Measurements from ENCODE around the gene NRBP1. TPM values are rescaled to one million over a fixed set of nuclear protein-coding genes. Genes with fewer than 3 reads are reported as not detected.

Gene NRBP1
- total RNA-seq: 96.9 and 112 TPM in 2 replicates

DNA sequence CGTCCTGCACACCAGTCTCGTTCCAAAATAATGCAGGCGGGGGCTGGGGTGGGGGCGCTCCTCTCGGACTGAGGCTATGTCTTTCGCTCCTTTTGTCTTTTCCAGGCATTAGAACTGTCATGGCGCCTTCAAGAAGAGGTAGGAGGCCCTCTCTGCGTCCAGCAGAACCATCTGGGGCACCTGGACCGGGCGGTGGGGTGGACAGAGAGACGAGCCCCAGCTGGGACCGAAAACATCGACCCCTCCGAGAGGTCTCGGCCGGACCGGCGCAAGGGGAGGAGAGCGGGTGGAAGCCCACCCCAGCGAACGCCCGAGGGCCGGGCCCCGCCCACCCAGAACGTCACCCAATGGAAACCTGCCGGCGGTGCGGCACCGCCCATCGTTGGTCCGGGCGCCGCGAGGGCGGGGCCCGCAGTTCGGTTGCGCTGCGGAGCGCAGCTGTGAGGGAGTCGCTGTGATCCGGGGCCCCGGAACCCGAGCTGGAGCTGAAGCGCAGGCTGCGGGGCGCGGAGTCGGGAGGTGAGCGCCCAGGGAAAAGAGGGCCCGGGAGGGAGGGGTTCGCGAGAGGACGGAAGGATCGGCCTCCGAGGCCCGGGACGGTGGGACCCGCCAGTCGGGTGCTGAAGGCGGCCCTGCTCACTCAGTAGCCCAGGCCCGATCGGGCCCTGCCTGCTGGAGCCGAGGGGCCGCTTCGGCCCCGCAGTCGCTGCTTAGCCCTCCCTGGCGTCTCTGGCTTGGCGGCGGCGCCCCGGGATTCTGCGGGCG is at the start of gene NRBP1:
Gene NRBP1, plus strand, starts transcription at position 419 of the 765 bp plus-strand sequence. CDS start 4,643 bp downstream, outside the sequence.

DNA sequence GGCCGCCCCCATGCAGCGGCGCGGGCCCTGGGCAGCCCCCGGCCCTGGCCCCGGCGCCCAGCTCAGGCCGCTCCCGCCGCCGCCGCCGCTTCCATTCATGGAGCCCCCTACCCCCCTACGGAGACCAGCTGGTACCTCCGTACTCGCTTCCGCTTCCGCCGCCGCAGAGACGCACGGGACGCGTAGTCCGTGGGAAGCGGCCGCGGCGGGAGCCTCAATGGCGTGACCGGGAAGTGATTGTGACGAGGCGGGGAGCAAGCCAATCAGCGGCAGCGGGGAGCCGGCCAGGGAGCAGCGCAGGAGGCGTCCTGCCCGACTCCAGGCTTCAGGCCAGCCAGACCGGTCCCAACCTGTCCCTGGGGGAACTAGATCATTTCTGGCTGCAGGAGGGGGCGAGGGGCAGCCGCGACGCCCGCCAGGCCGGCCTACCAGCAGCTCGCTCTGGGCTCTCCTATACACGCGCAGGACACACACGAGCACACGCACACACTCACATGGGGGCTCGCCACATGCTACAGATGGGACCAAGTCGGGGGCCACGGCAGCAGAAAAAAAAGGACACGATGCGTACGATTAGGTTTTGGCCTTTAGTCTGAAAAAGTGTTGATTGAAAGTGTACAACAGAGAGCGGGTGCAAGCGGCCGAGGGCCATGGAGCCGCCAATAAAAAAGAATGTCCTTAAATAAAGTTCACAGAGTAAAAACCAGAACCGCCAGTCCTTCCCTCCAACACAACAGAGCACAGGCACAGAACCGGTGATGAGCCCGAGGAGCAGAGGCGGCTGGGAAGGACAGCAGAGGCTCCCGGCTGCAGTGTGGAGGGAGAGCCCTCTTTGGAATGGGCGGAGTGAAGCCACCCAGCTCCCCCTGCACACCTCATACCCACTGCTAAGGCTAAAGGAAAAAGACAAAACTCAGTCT is 47.5 kb upstream of the NRBP1 start, which contains the start of gene ZNF513:
Gene ZNF513, minus strand, starts transcription at position 109 of the 920 bp plus-strand sequence. CDS start 208 bp downstream, outside the sequence.

DNA sequence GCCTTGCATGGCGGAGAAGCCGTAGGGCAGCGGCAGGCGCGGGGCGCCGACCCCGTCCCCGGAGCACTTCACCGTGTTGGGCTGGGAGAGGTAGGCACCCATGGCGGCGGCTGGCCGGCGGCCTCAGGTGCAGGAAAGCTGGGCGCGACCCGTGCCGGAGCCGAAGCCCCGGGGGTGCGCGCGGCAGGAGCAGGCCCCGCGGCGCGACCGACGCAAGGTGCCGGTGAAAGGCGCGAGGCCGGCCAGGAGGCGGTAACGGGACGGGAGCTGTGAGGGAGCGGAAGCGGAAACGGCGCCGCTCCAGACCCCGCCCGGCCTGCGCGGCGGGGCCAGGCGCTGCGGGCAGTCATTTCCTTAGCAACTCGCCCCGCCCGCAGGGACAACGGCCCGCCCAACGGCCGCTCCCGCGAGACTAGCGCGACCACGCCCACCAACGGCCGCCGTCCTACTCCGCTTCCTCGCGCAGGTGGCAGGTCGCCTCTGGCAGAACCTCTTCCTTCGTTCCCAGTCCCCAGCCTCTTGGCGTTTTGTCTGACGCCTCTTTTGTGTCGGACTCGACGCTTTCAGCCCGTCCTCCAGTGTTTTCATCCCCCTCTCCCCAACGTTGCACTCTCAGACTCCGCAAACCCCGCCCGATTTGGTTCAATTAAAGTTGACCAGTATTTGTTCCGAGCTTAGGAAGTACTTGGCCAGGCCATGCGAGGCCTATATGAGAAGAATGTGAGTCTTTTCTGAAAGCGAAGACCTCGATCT is 18.9 kb upstream of the NRBP1 start, which contains the start of gene PPM1G:
Gene PPM1G, minus strand, starts transcription at position 271 of the 753 bp plus-strand sequence. Its CDS starts 169 bp downstream, at position 102.

DNA sequence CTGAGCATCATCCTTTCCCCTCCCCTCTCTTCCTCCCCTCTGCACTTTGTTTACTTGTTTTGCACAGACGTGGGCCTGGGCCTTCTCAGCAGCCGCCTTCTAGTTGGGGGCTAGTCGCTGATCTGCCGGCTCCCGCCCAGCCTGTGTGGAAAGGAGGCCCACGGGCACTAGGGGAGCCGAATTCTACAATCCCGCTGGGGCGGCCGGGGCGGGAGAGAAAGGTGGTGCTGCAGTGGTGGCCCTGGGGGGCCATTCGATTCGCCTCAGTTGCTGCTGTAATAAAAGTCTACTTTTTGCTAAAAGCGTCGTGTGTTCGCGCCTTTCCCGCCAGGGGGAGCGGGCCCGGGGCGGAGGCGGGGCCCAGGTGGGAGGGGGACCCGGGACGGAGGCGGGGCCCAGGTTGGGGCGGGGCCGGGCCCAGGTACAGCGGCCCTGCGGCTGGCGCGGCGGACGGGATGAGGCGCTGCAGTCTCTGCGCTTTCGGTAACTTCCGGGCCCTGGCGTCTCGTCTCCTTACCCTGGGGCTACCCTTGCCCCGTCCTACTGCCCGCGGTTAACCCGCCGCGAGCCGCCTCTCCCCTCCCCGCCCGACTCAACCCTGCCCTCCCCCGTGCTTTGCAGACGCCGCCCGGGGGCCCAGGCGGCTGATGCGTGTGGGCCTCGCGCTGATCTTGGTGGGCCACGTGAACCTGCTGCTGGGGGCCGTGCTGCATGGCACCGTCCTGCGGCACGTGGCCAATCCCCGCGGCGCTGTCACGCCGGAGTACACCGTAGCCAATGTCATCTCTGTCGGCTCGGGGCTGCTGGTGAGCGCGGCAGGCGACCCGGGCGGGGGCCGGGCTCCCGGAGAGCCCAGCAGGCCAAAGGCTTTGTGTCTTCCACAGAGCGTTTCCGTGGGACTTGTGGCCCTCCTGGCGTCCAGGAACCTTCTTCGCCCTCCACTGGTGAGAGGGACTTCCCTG is 13.8 kb downstream of the NRBP1 start, which contains the start of gene KRTCAP3:
Gene KRTCAP3, plus strand, starts transcription at position 424 of the 962 bp plus-strand sequence. Its CDS starts 32 bp downstream, at position 456.

GRCh38 chr2:27489498-27490397 is 61.3 kb downstream of the NRBP1 start, which contains the start of gene IFT172:
Gene IFT172 (minus strand): TSS chr2:27489743. CDS start chr2:27489653, 90 bp downstream.

Other genes with a start within 250 kb of the NRBP1 start
- 246 and 294 TPM in 2 replicates for gene ATRAID, start 216.6 kb upstream of the NRBP1 start, total RNA-seq
- gene SLC5A6, start 216.4 kb upstream of the NRBP1 start, total RNA-seq: 21.0 and 24.8 TPM in 2 replicates
- 41.5 and 65.4 TPM in 2 replicates for gene CAD, start 211.3 kb upstream of the NRBP1 start, total RNA-seq
- gene SLC30A3, start 165.6 kb upstream of the NRBP1 start, total RNA-seq: not detected in 2 replicates
- gene DNAJC5G, start 153.2 kb upstream of the NRBP1 start, total RNA-seq: not detected in 2 replicates
- under 0.01 TPM in 1 of 2 replicates, not detected in the other for gene TRIM54, start 146.2 kb upstream of the NRBP1 start, total RNA-seq
- not detected in 2 replicates for gene UCN, start 120.2 kb upstream of the NRBP1 start, total RNA-seq
- gene MPV17, start 105.5 kb upstream of the NRBP1 start, total RNA-seq: 134 TPM in 2 replicates
- 50.5 and 53.7 TPM in 2 replicates for gene GTF3C2, start 71.9 kb upstream of the NRBP1 start, total RNA-seq
- 39.9 and 53.0 TPM in 2 replicates for gene EIF2B4, start 58.3 kb upstream of the NRBP1 start, total RNA-seq
- gene SNX17, start 58.0 kb upstream of the NRBP1 start, total RNA-seq: 194 and 201 TPM in 2 replicates
- gene ZNF513, start 47.9 kb upstream of the NRBP1 start, total RNA-seq: 5.1 and 6.6 TPM in 2 replicates
- 100 and 113 TPM in 2 replicates for gene PPM1G, start 19.0 kb upstream of the NRBP1 start, total RNA-seq
- not detected in 2 replicates for gene KRTCAP3, start 13.8 kb downstream of the NRBP1 start, total RNA-seq
- gene IFT172, start 61.1 kb downstream of the NRBP1 start, total RNA-seq: 17.6 and 19.5 TPM in 2 replicates
- 28.5 and 31.9 TPM in 2 replicates for gene FNDC4, start 66.6 kb downstream of the NRBP1 start, total RNA-seq
- not detected in 2 replicates for gene GCKR, start 68.2 kb downstream of the NRBP1 start, total RNA-seq
- gene ZNF512, start 154.4 kb downstream of the NRBP1 start, total RNA-seq: 17.3 and 43.6 TPM in 2 replicates
- 1.2 and 2.7 TPM in 2 replicates for gene CCDC121, start 200.4 kb downstream of the NRBP1 start, total RNA-seq
- 43.2 and 49.1 TPM in 2 replicates for gene GPN1, start 200.4 kb downstream of the NRBP1 start, total RNA-seq
- gene SUPT7L, start 235.0 kb downstream of the NRBP1 start, total RNA-seq: 21.1 and 23.6 TPM in 2 replicates
- gene SLC4A1AP, start 235.3 kb downstream of the NRBP1 start, total RNA-seq: 23.4 and 26.5 TPM in 2 replicates

All from myometrial cell (primary cell).